GM21526 (cell line): ENCODE data around the gene MORN2.

Source experiments
- ATAC-seq: cut with Tn5 transposase; IDR thresholded peaks from one replicate; pipeline ENCODE4 v1.9.1; 2021; ENCODE audit warnings: moderate library complexity; ENCODE audit not compliant: unreplicated experiment, low FRiP score

MORN2 gene

DNA sequence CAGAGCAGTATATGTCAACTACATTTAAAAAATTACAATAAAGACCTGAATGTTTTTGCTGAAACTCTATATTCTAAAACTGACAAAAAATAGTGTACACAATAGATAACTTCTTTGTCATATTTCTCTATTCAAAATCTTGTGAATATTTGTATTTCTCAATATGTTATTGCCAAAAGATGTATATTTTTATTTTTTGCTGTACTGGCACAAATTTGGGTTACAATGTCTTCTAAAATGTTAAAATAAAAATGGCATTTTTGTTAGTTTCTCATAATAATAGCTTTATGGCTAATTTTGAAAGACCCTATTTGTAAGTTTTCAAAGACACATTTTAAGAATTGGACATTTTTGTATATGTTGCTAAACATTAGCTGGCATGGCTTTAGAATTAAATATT lies 13.3 kb downstream of the MORN2 start:
- no peak for ATAC-seq

DNA sequence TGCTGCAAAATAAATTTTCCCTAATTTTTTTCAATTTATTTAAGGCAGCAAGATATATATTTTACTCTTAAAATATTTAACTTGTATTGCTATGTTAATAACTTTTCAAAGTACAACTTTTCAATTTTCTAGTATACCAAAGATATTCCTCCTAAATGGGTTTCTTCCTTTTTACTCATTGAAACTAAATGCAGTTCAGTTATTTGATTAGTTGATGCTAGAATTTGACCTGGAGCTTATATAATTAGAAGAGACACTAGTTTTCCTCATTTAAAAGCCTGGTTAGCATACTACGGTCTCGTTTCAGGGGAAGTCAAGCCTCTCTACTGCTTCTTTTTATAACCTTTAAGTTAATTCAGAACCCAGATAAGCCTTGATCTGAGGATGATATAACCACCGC lies 13.8 kb downstream of the MORN2 start, which contains the start of gene ARHGEF33:
TSS of gene ARHGEF33 (plus strand) at position 301 of the 400 bp plus-strand sequence. CDS start 29,573 bp downstream, outside the sequence.
- no peak for ATAC-seq

DNA sequence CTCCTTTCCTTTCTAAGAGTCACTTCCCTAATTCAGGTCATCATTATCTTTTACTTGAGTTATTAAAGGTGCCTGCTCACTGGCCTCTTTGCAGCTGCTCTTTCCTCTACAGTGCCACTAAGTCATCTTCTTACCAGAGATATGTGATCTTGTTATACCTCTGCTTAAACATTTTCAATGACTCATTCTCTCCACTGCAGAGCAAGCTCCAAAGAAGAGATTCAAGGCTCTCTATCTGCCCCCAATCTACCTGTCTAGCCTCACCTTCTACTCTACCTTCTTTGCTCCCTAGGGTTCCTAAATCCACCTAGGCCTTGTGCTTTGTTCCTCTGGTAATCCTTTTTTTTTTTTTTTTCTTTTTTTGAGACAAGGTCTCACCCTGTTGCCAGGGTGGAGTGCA lies 17.0 kb downstream of the MORN2 start:
- no peak for ATAC-seq

DNA sequence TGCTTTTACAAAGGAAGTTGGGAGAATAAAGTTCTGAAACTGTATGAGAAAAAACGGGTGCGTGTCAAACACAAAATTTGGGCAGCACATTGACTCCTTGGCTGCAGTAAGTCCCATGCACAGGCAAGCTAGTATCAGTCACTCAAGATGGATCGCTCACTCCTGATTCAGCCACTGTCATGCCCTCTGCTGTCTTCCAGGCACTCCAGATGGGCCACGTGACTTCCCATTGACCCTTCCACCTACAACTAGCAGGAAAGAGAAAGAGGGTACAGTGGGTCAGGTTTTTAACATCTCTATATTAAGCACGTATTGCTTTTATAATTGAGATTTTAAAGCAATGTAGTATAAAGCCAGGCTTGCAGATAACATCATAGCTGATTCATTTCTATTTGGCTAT lies 22.5 kb downstream of the MORN2 start:
- no peak for ATAC-seq

- no peak for ATAC-seq
Observed at GRCh38 chr2:38900726-38901125, 24.9 kb downstream of the MORN2 start.

DNA sequence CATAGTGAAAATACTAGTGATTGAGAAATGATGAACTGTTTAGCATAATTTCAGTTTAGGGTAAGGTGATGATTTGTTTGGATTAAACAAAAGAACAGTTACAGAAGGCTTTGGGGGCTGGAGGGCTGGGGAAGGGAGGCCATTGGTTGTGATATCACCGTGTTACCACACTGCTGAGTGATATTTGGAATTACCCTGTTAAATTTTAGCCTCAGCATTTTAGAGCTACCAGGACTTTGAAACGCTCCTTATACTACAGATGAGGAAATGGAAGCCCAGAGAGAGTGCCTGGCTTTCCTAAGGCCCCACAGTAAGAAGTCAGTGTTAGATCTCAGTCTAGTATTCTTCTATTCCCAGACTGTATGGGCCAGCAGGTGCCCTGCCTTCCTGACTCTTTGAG lies 29.5 kb downstream of the MORN2 start:
- no peak for ATAC-seq

DNA sequence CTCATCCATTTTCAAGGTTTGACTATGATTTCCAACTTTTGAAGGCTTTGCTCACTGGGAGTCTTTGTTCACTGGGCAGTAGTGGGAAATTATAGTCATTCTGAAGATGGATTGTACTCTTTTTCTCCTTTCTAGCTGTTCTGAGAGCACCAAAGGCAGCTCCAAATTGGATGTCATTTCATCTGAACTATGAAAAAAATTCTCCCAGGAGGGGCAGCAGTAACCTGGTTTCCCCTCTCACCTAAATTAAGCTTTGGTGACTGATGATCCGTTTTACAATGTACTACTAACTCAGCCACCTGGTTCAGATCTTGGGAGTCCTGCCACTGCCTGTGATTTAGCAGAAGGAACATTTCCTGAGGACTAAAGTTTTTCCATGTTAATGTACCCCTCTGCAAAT lies 31.5 kb downstream of the MORN2 start:
- ATAC-seq: no peak

DNA sequence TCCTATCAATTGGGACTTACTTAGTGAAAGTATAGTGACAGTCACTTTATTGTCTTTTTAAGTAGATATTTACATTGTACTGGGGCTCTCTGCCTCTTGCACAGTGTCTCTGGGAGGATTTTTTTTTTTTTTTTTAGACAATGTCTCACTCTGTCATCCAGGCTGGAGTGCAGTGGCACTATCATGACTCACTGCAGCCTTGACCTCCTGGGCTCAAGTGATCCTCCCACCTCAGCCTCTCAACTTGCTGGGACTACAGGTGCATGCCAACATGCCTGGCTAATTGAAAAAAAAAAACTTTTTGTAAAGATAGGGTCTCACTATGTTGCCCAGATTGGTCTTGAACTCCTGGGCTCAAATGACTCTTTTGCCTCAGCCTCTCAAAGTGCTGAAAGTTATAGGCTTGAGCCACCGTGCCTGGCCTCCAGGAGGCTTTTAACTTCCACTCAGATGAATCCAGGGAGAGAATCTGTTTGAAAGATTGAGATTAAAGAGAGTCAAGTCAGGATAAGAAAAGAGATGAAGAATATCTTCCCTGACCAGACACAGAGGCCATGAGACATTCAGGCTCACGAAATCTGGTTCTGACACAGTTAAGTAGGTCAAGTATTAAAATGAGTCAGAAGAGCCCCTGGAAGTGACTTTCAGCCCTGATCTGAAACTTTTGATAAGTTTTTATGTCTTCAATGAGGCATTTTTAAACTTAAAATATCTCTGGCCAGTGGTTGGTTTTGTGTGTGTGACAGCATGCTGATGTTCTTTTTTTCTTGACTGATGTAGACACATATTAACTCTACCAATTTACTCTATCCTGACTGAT lies 32.2 kb downstream of the MORN2 start:
- peak; percentile 88 for ATAC-seq

DNA sequence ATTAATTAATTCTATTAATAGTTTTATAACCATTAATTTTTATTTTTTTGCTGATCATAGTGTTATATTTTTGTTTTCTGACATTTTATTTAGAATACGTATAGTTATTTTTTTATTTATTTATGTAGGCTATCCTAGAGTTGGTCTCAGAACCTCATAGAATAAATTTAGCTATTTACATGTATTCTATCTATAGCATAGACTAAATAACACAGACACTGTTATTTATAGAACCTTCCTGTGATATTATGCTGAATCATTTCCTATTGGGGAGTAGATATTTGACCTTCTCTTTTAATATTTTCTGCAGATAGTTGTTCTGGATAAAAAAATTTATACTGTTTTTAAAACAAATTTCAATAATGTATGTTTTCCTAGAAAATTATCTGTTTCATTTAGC lies 34.1 kb downstream of the MORN2 start:
- ATAC-seq: no peak

GRCh38 chr2:38911191-38911590 lies 35.4 kb downstream of the MORN2 start:
- ATAC-seq: no peak

DNA sequence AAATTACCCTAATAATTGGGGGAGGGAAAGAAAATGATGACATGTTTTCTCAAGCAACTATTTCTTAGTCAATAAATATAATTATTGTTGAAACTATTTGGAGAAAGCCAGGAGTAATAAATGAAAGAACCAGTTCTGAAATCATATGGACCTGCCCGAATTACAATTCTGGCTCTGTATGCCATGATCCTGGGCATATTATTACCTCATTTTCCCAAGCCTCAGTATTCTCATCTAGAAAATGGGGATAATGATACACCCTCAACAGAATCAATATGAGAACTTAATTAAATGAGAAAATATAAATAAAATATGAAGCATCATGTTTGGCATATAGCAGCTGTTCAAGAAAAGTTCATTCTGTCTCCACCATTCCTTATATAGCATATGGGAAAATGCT lies 36.8 kb downstream of the MORN2 start:
- no peak for ATAC-seq

GRCh38 chr2:38922389-38922788 lies 46.6 kb downstream of the MORN2 start:
- no peak for ATAC-seq

DNA sequence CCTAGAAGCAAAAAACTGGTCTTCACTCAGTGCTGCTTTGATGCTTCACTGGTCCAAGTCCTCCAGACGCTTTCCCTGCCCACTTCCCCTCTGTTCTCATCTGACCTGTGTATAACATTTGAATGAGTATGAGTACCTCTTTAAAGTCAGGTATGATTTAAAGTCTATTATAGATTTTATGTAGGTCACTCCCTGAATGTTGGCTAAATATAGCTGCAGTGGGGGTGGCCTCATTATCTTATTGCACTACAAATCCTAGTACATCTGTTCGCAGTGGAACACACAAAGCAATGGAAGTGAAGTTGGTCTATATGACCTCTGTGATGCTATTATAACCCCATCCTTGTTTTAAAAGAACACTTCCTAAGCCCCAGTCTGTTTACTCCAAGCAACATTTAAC lies 47.1 kb downstream of the MORN2 start:
- ATAC-seq: no peak

- ATAC-seq: no peak
Observed at GRCh38 chr2:38925982-38926381, 50.2 kb downstream of the MORN2 start.

DNA sequence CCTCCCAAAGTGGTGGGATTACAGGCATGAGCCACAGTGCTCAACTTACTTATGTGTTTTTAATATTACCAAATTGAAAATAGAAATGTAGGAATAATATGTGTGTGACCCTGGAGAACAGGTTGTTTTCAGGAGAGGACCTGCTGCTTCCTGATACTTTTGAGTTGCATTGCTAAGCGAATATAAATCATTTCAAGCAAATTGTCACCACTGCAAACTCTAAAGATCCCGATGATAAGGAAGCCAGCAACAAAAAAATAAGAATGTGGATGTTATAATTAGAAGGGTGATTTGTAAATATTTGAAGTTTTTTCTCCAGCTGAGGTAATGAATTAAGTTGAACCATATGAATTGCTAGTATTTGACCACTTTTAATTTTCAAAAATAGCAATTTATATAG lies 54.8 kb downstream of the MORN2 start:
- no peak for ATAC-seq
